GM12878 (cell line): ENCODE data around the gene ITSN1. TPM values are rescaled to one million over a fixed set of nuclear protein-coding genes. Genes with fewer than 3 reads are reported as not detected.
A peak's percentile ranks its signal among the peaks of the same experiment; 100 is the strongest.

Source experiments
- ATAC-seq: fragments of 200-7000 bp; cut with Tn5 transposase; 3 replicates; pipeline ENCODE4 v1.9.1; 2020; ENCODE audit warnings: mild to moderate bottlenecking, moderate library complexity
- BruUV-seq: library from RNA; stranded (reverse); fragments of 400-500 nt; replicated peaks from 2 replicates; lab custom pipeline; 2021; lab: Mats Ljungman, UMichigan
- CTCF ChIA-PET: fragments of 300-600 bp; sonication (Branson Sonifier 250); formaldehyde crosslinking; extraction: SDS; loops from one replicate; lab custom pipeline; 2021; ENCODE audit warnings: inconsistent platforms; lab: Yijun Ruan, JAX
- POLR2A ChIA-PET: fragments of 350-600 bp; formaldehyde crosslinking; extraction: SDS; loops from one replicate; lab custom pipeline; 2021; ENCODE audit warnings: inconsistent platforms; lab: Charles Lee
- RAD21 ChIA-PET: fragments of 300-600 bp; sonication (Branson Sonifier 250); formaldehyde crosslinking; loops from one replicate; lab custom pipeline; 2023; ENCODE audit warnings: antibody characterized with exemption; ENCODE audit not compliant: unreplicated experiment; lab: Charles Lee
- SMC1A ChIA-PET: fragments of 300-600 bp; sonication (Branson Sonifier 250); formaldehyde crosslinking; loops from one replicate; lab custom pipeline; 2023; ENCODE audit not compliant: unreplicated experiment, uncharacterized antibody; lab: Charles Lee
- DNase-seq: peaks from one replicate; pipeline ENCODE4 v3.0.0-alpha.2; 2011; ENCODE audit warnings: low read depth, low spot score
- FAIRE-seq: peaks from 3 replicates; lab custom pipeline; 2011; peaks lifted over from hg19 to GRCh38; lab: Jason Lieb, UNC
- H2AFZ ChIP-seq: 2 replicates; pipeline ENCODE4 v1.6.0; 2011; ENCODE audit warnings: low read depth, low read length, control low read depth; ENCODE audit not compliant: control insufficient read depth
- H3K27ac ChIP-seq: 2 replicates; pipeline ENCODE4 v1.5.1; 2011; ENCODE audit warnings: control low read depth; ENCODE audit not compliant: control insufficient read depth, insufficient read depth
- H3K27me3 ChIP-seq, 2 experiments: replicated peaks in 1 of 2; 2 replicates each; pipeline versions ENCODE4 v1.6.0 to v1.6.1; 2011; ENCODE audit warnings: low read length in 1 of 2; ENCODE audit not compliant: control insufficient read depth in 2 of 2, insufficient read depth in 2 of 2
- H3K36me3 ChIP-seq, 2 experiments: 2 replicates each; pipeline ENCODE4 v1.5.1; 2011; ENCODE audit warnings: low read length in 1 of 2; ENCODE audit not compliant: control insufficient read depth in 2 of 2, insufficient read depth in 2 of 2
- H3K4me1 ChIP-seq: 2 replicates; pipeline ENCODE4 v1.6.1; 2011; ENCODE audit warnings: mild to moderate bottlenecking, low read length, moderate library complexity, mixed read lengths; ENCODE audit not compliant: control insufficient read depth, insufficient read depth
- H3K4me2 ChIP-seq: 2 replicates; pipeline ENCODE4 v1.6.0; 2011; ENCODE audit warnings: control low read depth; ENCODE audit not compliant: control insufficient read depth, insufficient read depth
- H3K4me3 ChIP-seq: fragments of 200-600 bp; sonication (generic); 2 replicates; pipeline ENCODE4 v1.5.1; 2016
- H3K79me2 ChIP-seq: 2 replicates; pipeline ENCODE4 v1.6.0; 2011; ENCODE audit warnings: low read length; ENCODE audit not compliant: control insufficient read depth, insufficient read depth
- H3K9ac ChIP-seq: 2 replicates; pipeline ENCODE4 v1.8.0; 2011; ENCODE audit warnings: low read length, control low read depth, mixed read lengths; ENCODE audit not compliant: control insufficient read depth, insufficient read depth
- H3K9me3 ChIP-seq: replicated peaks from 3 replicates; pipeline ENCODE4 v1.5.1; 2011; ENCODE audit warnings: mild to moderate bottlenecking, low read length; ENCODE audit not compliant: control insufficient read depth, insufficient read depth
- H4K20me1 ChIP-seq: 2 replicates; pipeline ENCODE4 v1.6.0; 2011; ENCODE audit not compliant: control insufficient read depth, insufficient read depth
- CHD4 ChIP-seq: fragments of 200-600 bp; sonication (generic); IDR thresholded peaks from 2 replicates; pipeline ENCODE4 v1.6.1; 2016; ENCODE audit warnings: mild to moderate bottlenecking
- EZH2 ChIP-seq: IDR thresholded peaks from 2 replicates; pipeline ENCODE4 v1.6.1; 2012; ENCODE audit warnings: low read depth, mild to moderate bottlenecking, control low read depth, inconsistent platforms, low read length, borderline replicate concordance; ENCODE audit not compliant: control insufficient read depth
- GATAD2B ChIP-seq: fragments of 450-650 bp; conservative IDR thresholded peaks from 2 replicates; pipeline ENCODE4 v1.6.1; 2017; ENCODE audit warnings: low read depth, mild to moderate bottlenecking, moderate library complexity
- MXI1 ChIP-seq: fragments of 150-350 bp; IDR thresholded peaks from 2 replicates; pipeline ENCODE4 v1.6.1; 2011; ENCODE audit warnings: low read depth, mild to moderate bottlenecking, inconsistent platforms, low read length, improper control_type of control experiment
- NKRF ChIP-seq: fragments of 450-650 bp; conservative IDR thresholded peaks from 2 replicates; pipeline ENCODE4 v1.6.1; 2017; ENCODE audit warnings: mild to moderate bottlenecking, moderate library complexity
- POLR2AphosphoS2 ChIP-seq: IDR thresholded peaks from 2 replicates; pipeline ENCODE4 v1.6.1; 2011; ENCODE audit warnings: low read depth, mild to moderate bottlenecking, low read length, improper control_type of control experiment, moderate library complexity
- POU2F2 ChIP-seq: IDR thresholded peaks from 3 replicates; pipeline ENCODE4 v1.6.1; 2011; ENCODE audit warnings: low read depth, mild to moderate bottlenecking, low read length, borderline replicate concordance
- SPI1 ChIP-seq: IDR thresholded peaks from 2 replicates; pipeline ENCODE4 v1.6.1; 2011; ENCODE audit warnings: low read depth, mild to moderate bottlenecking, low read length, moderate library complexity, borderline replicate concordance; ENCODE audit not compliant: insufficient read depth
- SREBF1 ChIP-seq: IDR thresholded peaks from 2 replicates; pipeline ENCODE4 v1.6.1; 2012; ENCODE audit warnings: mild to moderate bottlenecking, low read length
- WGBS: methylation state at CpG from one replicate; pipeline ENCODE4 v1.1.6; 2016; ENCODE audit warnings: low lambda C conversion rate; ENCODE audit not compliant: insufficient replicate concordance, insufficient coverage; ENCODE audit errors: missing lambda C conversion rate; 5-methylcytosine and 5-hydroxymethylcytosine counted together
- in situ Hi-C: fragments of 300-500 bp; cut with MboI; formaldehyde crosslinking; loops from 9 replicates; pipeline ENCODE4 v1.14.3; 2018; ENCODE audit warnings: mixed read lengths
- intact Hi-C: fragments of 100-400 bp; cut with micrococcal nuclease; formaldehyde crosslinking; loops from one replicate; pipeline ENCODE4 v1.14.2; 2022; ENCODE audit not compliant: unreplicated experiment
- polyA plus RNA-seq, 11 experiments: library from polyadenylated mRNA; depleted of rRNA in 4 of 11; unstranded in 6 of 11; stranded (reverse) in 5 of 11; fragments of >200 nt; fragmentation: Nextera tagmentation in 4 of 11; fragmentation: Illumina TruSeq in 1 of 11; extraction: Ambion mirVana in 4 of 11; extraction: Trizol in 1 of 11; gene quantifications; 1 replicate in 1 of 11; 2 replicates in 10 of 11; pipeline versions ENCODE4 v1.2.1 to v1.2.3, GENCODE V29; 2011 to 2016; ENCODE audit warnings: inconsistent platforms in 2 of 11, missing spikeins in 2 of 11, low read depth in 1 of 11
- total RNA-seq, 4 experiments: library from RNA; depleted of rRNA in 3 of 4; stranded (reverse); fragments of >200 nt in 3 of 4; fragmentation: Illumina TruSeq in 1 of 4; extraction: Trizol in 1 of 4; gene quantifications; 2 replicates each; pipeline versions ENCODE4 v1.2.1 to v1.2.3, GENCODE V29; 2013 to 2021
- TF ChIP-seq, protein P1 (sequence below): fragments of 450-650 bp; IDR thresholded peaks from 2 replicates; pipeline ENCODE4 v1.6.1; 2017; ENCODE audit warnings: borderline replicate concordance
- TF ChIP-seq, protein P2 (sequence below): fragments of 450-650 bp; IDR thresholded peaks from 2 replicates; pipeline ENCODE4 v1.6.1; 2014; ENCODE audit warnings: mild to moderate bottlenecking

ITSN1 gene
- total and polyA plus RNA-seq, 10 of the 15 experiments (the other 5 are each of a cell fraction or from before 2014, with no cell fraction given), result 0.89 to 10.6 (median 4.8) TPM

GRCh38 chr21:33686386-33686785 is 44.1 kb downstream of the ITSN1 start:
- FAIRE-seq, result no peak
- ChIA-PET SMC1A (interaction anchor here (1.6 kb wide), 1 partner anchor 35 kb away, joined by 3 read pairs; no protein-coding TSS in a partner anchor), POLR2A (no interaction called here), RAD21 (no interaction called here), CTCF (interaction anchor here (1.1 to 2.3 kb wide), 2 partner anchors 17 to 661 kb away, joined by 3 to 6 read pairs; no protein-coding TSS in a partner anchor)
- ATAC-seq, result peak; percentile 61
- Histone ChIP-seq H3K9me3 (no peaks in the 10 kb centered on the region), H3K9ac (no peak overlapping the region), H3K79me2 (no peaks in the 10 kb centered on the region), H3K4me3 (no peak overlapping the region), H3K27me3 (no peaks in the 10 kb centered on the region; a peak in 1 of 4 replicates), H4K20me1 (no peaks in the 10 kb centered on the region), H2AFZ (no peak overlapping the region), H3K4me2 (no peak overlapping the region), H3K4me1 (peaks cover 3% of the 10 kb centered on the region), H3K36me3 (no peaks in the 10 kb centered on the region), H3K27ac (no peak overlapping the region)
- in situ Hi-C loops, result no loop called here
- DNase-seq, result no peak
- 66% methylated on average over 3 of the region's 3 CpGs for WGBS
- peak; percentile 63; the same call in 1 of the 2 replicates for TF ChIP-seq SPI1
- TF ChIP-seq, protein P1, sequence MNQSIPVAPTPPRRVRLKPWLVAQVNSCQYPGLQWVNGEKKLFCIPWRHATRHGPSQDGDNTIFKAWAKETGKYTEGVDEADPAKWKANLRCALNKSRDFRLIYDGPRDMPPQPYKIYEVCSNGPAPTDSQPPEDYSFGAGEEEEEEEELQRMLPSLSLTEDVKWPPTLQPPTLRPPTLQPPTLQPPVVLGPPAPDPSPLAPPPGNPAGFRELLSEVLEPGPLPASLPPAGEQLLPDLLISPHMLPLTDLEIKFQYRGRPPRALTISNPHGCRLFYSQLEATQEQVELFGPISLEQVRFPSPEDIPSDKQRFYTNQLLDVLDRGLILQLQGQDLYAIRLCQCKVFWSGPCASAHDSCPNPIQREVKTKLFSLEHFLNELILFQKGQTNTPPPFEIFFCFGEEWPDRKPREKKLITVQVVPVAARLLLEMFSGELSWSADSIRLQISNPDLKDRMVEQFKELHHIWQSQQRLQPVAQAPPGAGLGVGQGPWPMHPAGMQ, result no peak
- intact Hi-C loops, result no loop called here
- BruUV-seq, result no TSS peak

DNA sequence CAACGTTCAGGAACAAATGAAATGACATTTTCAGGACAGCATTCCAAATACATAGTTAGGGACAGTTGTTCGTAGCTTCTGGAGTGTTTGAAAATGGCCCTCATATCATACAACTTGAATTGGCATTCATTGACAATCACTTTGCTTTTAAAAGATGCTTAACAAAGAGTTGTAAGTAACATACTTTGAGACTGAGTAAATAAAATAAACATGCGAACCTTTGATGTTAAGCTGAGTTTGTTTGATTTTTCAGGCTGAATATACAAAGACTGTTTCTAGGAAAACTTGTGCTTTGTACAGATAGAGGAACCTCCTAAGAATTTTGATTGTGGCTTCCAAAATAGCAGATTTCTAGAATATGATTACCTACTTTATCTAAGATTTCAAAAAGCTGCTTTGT is 45.3 kb downstream of the ITSN1 start:
- DNase-seq, result no peak
- ATAC-seq, result no peak
- Histone ChIP-seq H3K9me3 (no peaks in the 10 kb centered on the region), H3K9ac (no peak overlapping the region), H3K36me3 (no peaks in the 10 kb centered on the region), H3K79me2 (no peaks in the 10 kb centered on the region), H3K4me1 (peaks cover 3% of the 10 kb centered on the region), H3K4me2 (no peak overlapping the region), H3K4me3 (no peak overlapping the region), H2AFZ (no peak overlapping the region), H4K20me1 (no peaks in the 10 kb centered on the region), H3K27ac (no peak overlapping the region), H3K27me3 (no peaks in the 10 kb centered on the region; a peak in 1 of 4 replicates)
- 23% methylated on average over 3 of the region's 3 CpGs for WGBS
- BruUV-seq, result no TSS peak
- ChIA-PET SMC1A (interaction anchor here (0.7 kb wide), 1 partner anchor 877 kb away, joined by 3 read pairs; no protein-coding TSS in a partner anchor), POLR2A (no interaction called here), CTCF (no interaction called here), RAD21 (no interaction called here)
- intact Hi-C loops (no loop called here), in situ Hi-C loops (no loop called here)
- FAIRE-seq, result no peak
- TF ChIP-seq MXI1, result no peak
- no peak for TF ChIP-seq CHD4
- TF ChIP-seq, protein P2, sequence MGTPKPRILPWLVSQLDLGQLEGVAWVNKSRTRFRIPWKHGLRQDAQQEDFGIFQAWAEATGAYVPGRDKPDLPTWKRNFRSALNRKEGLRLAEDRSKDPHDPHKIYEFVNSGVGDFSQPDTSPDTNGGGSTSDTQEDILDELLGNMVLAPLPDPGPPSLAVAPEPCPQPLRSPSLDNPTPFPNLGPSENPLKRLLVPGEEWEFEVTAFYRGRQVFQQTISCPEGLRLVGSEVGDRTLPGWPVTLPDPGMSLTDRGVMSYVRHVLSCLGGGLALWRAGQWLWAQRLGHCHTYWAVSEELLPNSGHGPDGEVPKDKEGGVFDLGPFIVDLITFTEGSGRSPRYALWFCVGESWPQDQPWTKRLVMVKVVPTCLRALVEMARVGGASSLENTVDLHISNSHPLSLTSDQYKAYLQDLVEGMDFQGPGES, result no peak
- TF ChIP-seq POLR2AphosphoS2, result no peak
- no peak for TF ChIP-seq NKRF
- no peak for TF ChIP-seq SREBF1
- no peak for TF ChIP-seq POU2F2
- TF ChIP-seq GATAD2B, result no peak
- TF ChIP-seq EZH2, result no peak
